ENCODE data around the gene ACTL8.
"Not testable (repeated sequence)": the region's sequence is repeated elsewhere in the genome, so short reads cannot be mapped to it uniquely, and the experiment has no call there.

Gene ACTL8

DNA sequence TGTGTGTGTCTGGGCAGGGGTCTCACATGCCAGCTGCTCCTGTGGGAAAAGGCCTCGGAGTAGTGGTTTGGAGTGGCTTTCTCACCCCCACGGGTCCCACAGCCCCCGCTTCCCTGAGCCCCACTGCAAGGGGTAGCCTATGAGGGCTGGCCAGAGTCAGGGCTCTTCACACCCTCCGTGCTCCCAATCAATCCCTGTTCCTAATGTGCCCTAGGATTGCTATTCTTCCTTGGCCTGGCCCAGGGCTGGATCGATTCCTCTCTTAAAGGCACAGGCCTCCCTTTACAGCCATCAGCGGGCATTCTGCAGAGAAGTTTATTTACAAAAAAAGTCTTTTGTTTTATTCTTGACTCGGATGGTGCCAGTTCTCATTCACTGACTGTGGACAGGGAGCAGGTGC is 19.3 kb upstream of the ACTL8 start:
- DNase-seq (ENCODE audit: low spot score) = no peak

GRCh38 chr1:17736625-17737024 is 18.5 kb upstream of the ACTL8 start:
- no peak for DNase-seq (ENCODE audit: low spot score)

- DNase-seq (ENCODE audit: low spot score) = no peak
Observed at GRCh38 chr1:17739050-17739449, 16.1 kb upstream of the ACTL8 start.

DNA sequence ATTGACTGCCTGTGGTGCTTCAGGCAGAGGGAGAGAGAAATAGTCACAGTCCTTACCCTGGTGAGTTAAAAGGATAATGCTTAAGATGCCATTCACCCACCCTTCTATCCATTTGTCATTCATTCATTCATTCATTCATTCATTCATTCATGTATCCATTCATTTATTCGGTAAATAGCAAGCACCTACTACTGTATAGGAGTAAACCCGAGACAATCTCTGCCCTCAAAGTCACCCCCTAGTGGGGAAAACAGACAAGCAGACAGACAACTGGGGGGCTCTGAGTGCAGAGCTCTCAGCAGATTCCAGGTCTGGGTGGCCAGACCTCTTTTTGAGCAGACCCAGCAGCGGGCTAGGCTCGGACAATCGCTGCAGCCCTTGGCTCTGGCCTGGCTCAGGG is 14.1 kb upstream of the ACTL8 start:
- no peak for DNase-seq (ENCODE audit: low spot score)

GRCh38 chr1:17742583-17742982 is 12.6 kb upstream of the ACTL8 start:
- DNase-seq (ENCODE audit: low spot score) = no peak

DNA sequence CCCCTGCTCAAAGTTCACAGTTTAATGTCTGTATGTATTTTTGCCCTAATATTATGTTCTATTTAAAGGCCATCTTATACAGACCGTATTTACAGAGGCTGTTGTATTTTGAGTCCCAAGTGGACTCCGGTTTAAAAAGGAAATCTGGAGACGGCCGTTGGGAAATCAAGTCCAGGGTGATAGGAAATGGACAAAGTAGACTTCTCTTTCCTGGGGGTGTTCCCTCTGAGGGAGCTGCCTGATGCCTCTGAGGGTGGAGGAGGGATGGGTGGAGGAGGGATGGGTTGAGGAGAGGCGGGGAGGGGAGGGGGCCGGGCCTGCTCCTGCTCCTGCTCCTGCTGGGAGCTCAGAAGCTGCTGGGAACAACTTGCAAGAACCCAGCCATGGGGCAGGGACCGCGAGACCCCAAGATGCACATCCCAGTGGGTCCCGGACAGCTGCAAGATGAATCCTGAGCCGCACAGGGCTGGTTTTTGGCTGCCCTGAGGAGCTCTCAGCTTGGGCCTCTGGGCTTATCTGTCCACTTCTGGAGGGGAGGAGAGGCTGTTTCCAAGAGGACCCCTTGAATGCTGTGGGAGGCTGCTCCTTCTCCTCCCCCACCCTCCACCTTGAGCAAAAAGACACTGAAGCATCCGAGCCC is 12.0 kb upstream of the ACTL8 start:
- no peak for DNase-seq (ENCODE audit: low spot score)

- no peak for DNase-seq (ENCODE audit: low spot score)
Observed at GRCh38 chr1:17743925-17744324, 11.2 kb upstream of the ACTL8 start.

- no peak for DNase-seq (ENCODE audit: low spot score)
Observed at GRCh38 chr1:17744666-17745478, 10.3 kb upstream of the ACTL8 start.

DNA sequence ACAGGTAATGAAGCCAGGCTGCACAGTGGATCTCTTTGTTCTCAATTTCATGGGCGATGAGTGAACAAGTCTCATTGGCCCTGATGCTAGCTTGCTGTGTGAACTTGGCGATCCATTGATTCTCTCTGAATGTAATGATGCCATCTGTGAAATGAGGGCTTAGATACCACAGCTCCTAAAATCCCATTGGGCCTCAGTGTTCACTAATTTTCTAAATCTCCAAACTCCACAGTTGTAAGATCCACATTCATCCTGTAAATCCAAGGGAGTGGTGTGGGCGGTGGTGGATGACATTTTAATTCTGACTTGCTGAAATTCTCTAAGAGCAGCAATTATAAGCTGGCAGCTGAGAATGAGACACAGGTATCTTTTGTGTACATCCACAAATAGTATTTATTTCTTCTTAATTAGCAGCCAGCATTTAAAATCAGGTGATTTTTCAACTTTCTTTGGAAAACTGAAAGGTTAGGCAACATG is 9.6 kb upstream of the ACTL8 start:
- DNase-seq (ENCODE audit: low spot score) = no peak

DNA sequence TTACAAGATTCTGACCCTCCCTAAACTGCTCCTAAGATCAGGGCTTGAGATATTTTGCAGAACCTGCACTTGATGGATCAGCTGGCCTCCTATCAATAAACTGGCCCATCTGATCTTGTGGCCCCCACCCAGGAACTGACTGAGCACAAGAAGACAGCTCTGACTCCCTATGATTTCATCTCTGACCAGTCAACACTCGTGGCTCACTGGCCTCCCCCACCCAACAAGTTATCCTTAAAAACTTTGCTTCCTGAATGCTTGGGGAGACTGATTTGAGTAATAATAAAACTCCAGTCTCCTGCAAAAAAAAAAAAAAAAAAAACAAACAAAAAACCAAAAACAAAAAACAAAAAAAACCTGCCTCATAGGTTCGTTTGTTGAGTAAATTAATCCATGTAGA is 8.9 kb upstream of the ACTL8 start:
- DNase-seq (ENCODE audit: low spot score) = not testable (repeated sequence)

GRCh38 chr1:17746920-17747319 is 8.2 kb upstream of the ACTL8 start:
- DNase-seq (ENCODE audit: low spot score) = no peak

- DNase-seq (ENCODE audit: low spot score) = no peak
Observed at GRCh38 chr1:17750333-17750732, 4.8 kb upstream of the ACTL8 start.

- DNase-seq (ENCODE audit: low spot score) = no peak
Observed at GRCh38 chr1:17752356-17752755, 2.8 kb upstream of the ACTL8 start.

GRCh38 chr1:17757426-17757825 is 2.3 kb downstream of the ACTL8 start:
- DNase-seq (ENCODE audit: low spot score) = no peak

- DNase-seq (ENCODE audit: low spot score) = no peak
Observed at GRCh38 chr1:17759114-17759513, 4.0 kb downstream of the ACTL8 start.

- DNase-seq (ENCODE audit: low spot score) = no peak
Observed at GRCh38 chr1:17762313-17762712, 7.2 kb downstream of the ACTL8 start.

DNA sequence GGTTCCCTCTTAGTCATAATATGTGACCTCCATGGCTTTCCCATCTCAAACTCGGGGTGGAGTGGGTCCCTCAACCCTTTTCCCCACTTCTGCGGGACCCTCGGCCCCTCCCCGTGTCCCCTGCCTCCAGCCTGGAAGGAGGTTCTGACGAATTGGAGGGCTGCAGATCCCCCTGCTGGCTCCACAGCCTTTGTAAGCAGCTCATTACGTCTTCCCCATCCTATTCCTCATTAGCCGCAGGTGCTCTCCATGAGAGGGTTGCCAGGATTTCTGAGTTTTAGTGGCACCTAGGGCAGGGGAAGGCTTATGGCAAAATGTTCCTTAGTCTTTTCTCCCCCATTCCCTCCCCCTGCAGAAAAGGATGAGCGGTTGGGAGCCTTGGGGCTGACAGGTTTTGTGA is 8.3 kb downstream of the ACTL8 start:
- no peak for DNase-seq (ENCODE audit: low spot score)

- DNase-seq (ENCODE audit: low spot score) = no peak
Observed at GRCh38 chr1:17763995-17764394, 8.9 kb downstream of the ACTL8 start.

- DNase-seq (ENCODE audit: low spot score) = no peak
Observed at GRCh38 chr1:17764591-17764990, 9.5 kb downstream of the ACTL8 start.

- DNase-seq (ENCODE audit: low spot score) = peak; percentile 86
Observed at GRCh38 chr1:17765444-17766411, 10.6 kb downstream of the ACTL8 start.

GRCh38 chr1:17768651-17769241 is 13.6 kb downstream of the ACTL8 start:
- DNase-seq (ENCODE audit: low spot score) = peak; percentile 67

GRCh38 chr1:17770983-17771382 is 15.8 kb downstream of the ACTL8 start:
- DNase-seq (ENCODE audit: low spot score) = no peak

All from AG08396 (cell line).